SK-N-SH (cell line): ENCODE results near the gene SLC26A1. TPM values are rescaled to one million over a fixed set of nuclear protein-coding genes. Genes with fewer than 3 reads are reported as not detected.

Experiments
- CTCF ChIA-PET: fragments of 300-600, 350-600 bp; formaldehyde crosslinking; extraction: SDS; loops from one replicate; lab custom pipeline; 2021; lab: Yijun Ruan, JAX
- POLR2A ChIA-PET: fragments of 350-600 bp; sonication (Branson Sonifier 250); formaldehyde crosslinking; extraction: SDS; loops from one replicate; lab custom pipeline; 2020; ENCODE audit warnings: antibody characterized with exemption, inconsistent platforms; lab: Yijun Ruan, JAX
- DNase-seq: peaks from one replicate; pipeline ENCODE4 v3.0.0; 2012
- H2AFZ ChIP-seq: fragments of 200-600 bp; sonication (generic); 2 replicates; pipeline ENCODE4 v1.8.1; 2016; ENCODE audit warnings: antibody characterized with exemption, mild to moderate bottlenecking, low read depth
- H3F3A ChIP-seq: fragments of 200-600 bp; sonication (generic); replicated peaks from 2 replicates; pipeline ENCODE3; 2016; ENCODE audit warnings: antibody characterized with exemption, mild to moderate bottlenecking; ENCODE audit not compliant: insufficient read depth
- H3K27ac ChIP-seq, 2 experiments: fragments of 200-500 bp in 1 of 2; fragments of 200-600 bp in 1 of 2; sonication (Bioruptor generic) in 1 of 2; sonication (generic), shearing (Covaris generic) in 1 of 2; 2 replicates each; pipeline versions ENCODE4 v1.5.1 to v1.6.1; 2014 to 2016; ENCODE audit warnings: low read depth in 2 of 2, inconsistent platforms in 1 of 2, low read length in 1 of 2, mild to moderate bottlenecking in 1 of 2, mixed read lengths in 1 of 2
- H3K27me3 ChIP-seq: fragments of 200-600 bp; sonication (generic), shearing (Covaris generic); 2 replicates; pipeline ENCODE4 v1.6.1; 2016; ENCODE audit warnings: mixed run types; ENCODE audit not compliant: insufficient read depth
- H3K36me3 ChIP-seq, 2 experiments: fragments of 200-500 bp in 1 of 2; fragments of 200-600 bp in 1 of 2; sonication (Bioruptor generic) in 1 of 2; sonication (generic) in 1 of 2; replicated peaks in 1 of 2; 2 replicates each; pipeline versions ENCODE3 to v1.5.1; 2014 to 2016; ENCODE audit warnings: low read length in 1 of 2, mild to moderate bottlenecking in 1 of 2; ENCODE audit not compliant: insufficient read depth in 2 of 2, control insufficient read depth in 1 of 2
- H3K4me1 ChIP-seq, 2 experiments: fragments of 200-500 bp in 1 of 2; fragments of 200-600 bp in 1 of 2; sonication (Bioruptor generic) in 1 of 2; sonication (generic), shearing (Covaris generic) in 1 of 2; 2 replicates each; pipeline versions ENCODE4 v1.5.1 to v1.6.1; 2014 to 2016; ENCODE audit warnings: low read depth in 1 of 2, low read length in 1 of 2, mixed run types in 1 of 2; ENCODE audit not compliant: insufficient read depth in 2 of 2, control insufficient read depth in 1 of 2
- H3K4me2 ChIP-seq: fragments of 200-600 bp; sonication (generic), shearing (Covaris generic); 2 replicates; pipeline ENCODE4 v1.6.1; 2017; ENCODE audit warnings: mixed run types
- H3K4me3 ChIP-seq, 2 experiments: fragments of 200-500 bp in 1 of 2; fragments of 200-600 bp in 1 of 2; sonication (Bioruptor generic) in 1 of 2; sonication (generic), shearing (Covaris generic) in 1 of 2; 2 replicates each; pipeline versions ENCODE4 v1.5.1 to v1.8.1; 2014 to 2016; ENCODE audit warnings: low read depth in 2 of 2, inconsistent platforms in 1 of 2, low read length in 1 of 2, mild to moderate bottlenecking in 1 of 2, mixed read lengths in 1 of 2, moderate library complexity in 1 of 2
- H3K79me2 ChIP-seq: fragments of 200-600 bp; sonication (generic); 2 replicates; pipeline ENCODE4 v1.8.1; 2017; ENCODE audit warnings: mild to moderate bottlenecking; ENCODE audit not compliant: insufficient read depth
- H3K9ac ChIP-seq: fragments of 200-600 bp; sonication (generic); 2 replicates; pipeline ENCODE4 v1.6.1; 2017; ENCODE audit warnings: mixed run types
- H3K9me2 ChIP-seq: fragments of 200-600 bp; sonication (generic); 2 replicates; pipeline ENCODE4 v1.6.1; 2017; ENCODE audit warnings: mixed run types
- H3K9me3 ChIP-seq: fragments of 200-600 bp; sonication (generic); 2 replicates; pipeline ENCODE4 v1.6.1; 2017; ENCODE audit warnings: mixed run types, mild to moderate bottlenecking, moderate library complexity
- H4K20me1 ChIP-seq: fragments of 200-600 bp; sonication (generic); 2 replicates; pipeline ENCODE4 v1.6.1; 2017; ENCODE audit warnings: mild to moderate bottlenecking, mixed run types; ENCODE audit not compliant: insufficient read depth
- ELF1 ChIP-seq: IDR thresholded peaks from 2 replicates; pipeline ENCODE4 v1.4.0; 2012
- EP300 ChIP-seq, 2 experiments: IDR thresholded peaks; 2 replicates each; pipeline versions ENCODE4 v1.4.0 to v1.6.1; 2012; ENCODE audit warnings: borderline replicate concordance in 1 of 2, low read depth in 1 of 2, low read length in 1 of 2
- EZH2phosphoT487 ChIP-seq: fragments of 200-600 bp; sonication (generic); IDR thresholded peaks from 2 replicates; pipeline ENCODE4 v1.6.1; 2017; ENCODE audit warnings: low read depth, mixed run types, mild to moderate bottlenecking, antibody characterized with exemption, moderate library complexity, borderline replicate concordance
- FOXJ3 ChIP-seq: sonication (generic); formaldehyde crosslinking; IDR thresholded peaks from 2 replicates; pipeline ENCODE4 v1.5.1; 2020; ENCODE audit warnings: mild to moderate bottlenecking, missing genetic modification reagents
- FOXM1 ChIP-seq: IDR thresholded peaks from 2 replicates; pipeline ENCODE4 v1.4.0; 2012; ENCODE audit warnings: low read depth, mild to moderate bottlenecking
- GABPA ChIP-seq: IDR thresholded peaks from 2 replicates; pipeline ENCODE4 v1.4.0; 2012; ENCODE audit warnings: low read depth, mild to moderate bottlenecking
- GATA2 ChIP-seq: sonication (generic); formaldehyde crosslinking; IDR thresholded peaks from 2 replicates; pipeline ENCODE4 v1.5.0; 2020; ENCODE audit warnings: mild to moderate bottlenecking, missing genetic modification reagents
- IRF3 ChIP-seq: fragments of 150-350 bp; IDR thresholded peaks from 2 replicates; pipeline ENCODE4 v1.6.1; 2016; ENCODE audit warnings: mild to moderate bottlenecking, low read depth, low read length
- MEF2A ChIP-seq: IDR thresholded peaks from 2 replicates; pipeline ENCODE4 v1.4.0; 2012; ENCODE audit warnings: low read depth, borderline replicate concordance
- MXI1 ChIP-seq: IDR thresholded peaks from 2 replicates; pipeline ENCODE4 v1.6.1; 2012; ENCODE audit warnings: mild to moderate bottlenecking, low read depth, low read length, improper control_type of control experiment
- NFIC ChIP-seq: IDR thresholded peaks from 2 replicates; pipeline ENCODE4 v1.4.0; 2012; ENCODE audit warnings: borderline replicate concordance
- PBX3 ChIP-seq: IDR thresholded peaks from 2 replicates; pipeline ENCODE4; 2012
- POLR2AphosphoS5 ChIP-seq: IDR thresholded peaks from 2 replicates; pipeline ENCODE4 v1.6.1; 2012; ENCODE audit warnings: low read depth, low read length
- RCOR1 ChIP-seq: fragments of 150-350 bp; IDR thresholded peaks from 2 replicates; pipeline ENCODE4 v1.6.1; 2017; ENCODE audit warnings: antibody characterized with exemption, low read length
- RXRA ChIP-seq: IDR thresholded peaks from 2 replicates; pipeline ENCODE4 v1.4.0; 2012; ENCODE audit warnings: low read depth, mild to moderate bottlenecking, borderline replicate concordance
- TCF12 ChIP-seq: IDR thresholded peaks from 2 replicates; pipeline ENCODE4 v1.4.0; 2012
- TEAD4 ChIP-seq: IDR thresholded peaks from 2 replicates; pipeline ENCODE4 v1.4.0; 2012; ENCODE audit warnings: mild to moderate bottlenecking, borderline replicate concordance; ENCODE audit not compliant: insufficient read depth
- USF1 ChIP-seq: IDR thresholded peaks from 2 replicates; pipeline ENCODE4 v1.4.0; 2012; ENCODE audit warnings: low read depth, borderline replicate concordance
- YY1 ChIP-seq: IDR thresholded peaks from 2 replicates; pipeline ENCODE4 v1.4.0; 2012; ENCODE audit warnings: low read depth, mild to moderate bottlenecking
- ZBTB33 ChIP-seq: IDR thresholded peaks from 2 replicates; pipeline ENCODE4 v1.4.0; 2012; ENCODE audit warnings: low read depth, borderline replicate concordance
- WGBS: methylation state at CpG from one replicate; pipeline ENCODE4 v1.1.6; 2017; ENCODE audit warnings: low lambda C conversion rate; 5-methylcytosine and 5-hydroxymethylcytosine counted together
- polyA plus RNA-seq, 3 experiments: library from polyadenylated mRNA; depleted of rRNA; stranded (reverse); fragments of >200 nt; gene quantifications; 2 replicates each; pipeline ENCODE4 v1.2.3, GENCODE V29; 2012

The SLC26A1 gene
- polyA plus RNA-seq, 1 of the 3 experiments (the other 2 are of a cell fraction) = 0.05 TPM

- no peak for TF ChIP-seq NFIC
- TF ChIP-seq RCOR1 = no peak
- TF ChIP-seq GATA2 (CRISPR knock-in tag) = no peak
- TF ChIP-seq YY1 = no peak
- TF ChIP-seq FOXJ3 (CRISPR knock-in tag) = no peak
- no peak for TF ChIP-seq PBX3
- no peak for TF ChIP-seq POLR2AphosphoS5
- TF ChIP-seq USF1 = no peak
- no peak for TF ChIP-seq EZH2phosphoT487
- TF ChIP-seq MEF2A = no peak
- TF ChIP-seq, all 33 proteins: peak for 0
- Histone ChIP-seq H3K9me2 (no peaks in the 10 kb centered on the region), H3K9me3 (no peaks in the 10 kb centered on the region), H4K20me1 (peaks cover 14% of the 10 kb centered on the region; the same call in 1 of the 2 replicates), H3K4me3 (no peak overlapping the region), H3F3A (no peaks in the 10 kb centered on the region), H3K27me3 (peaks cover 35% of the 10 kb centered on the region), H3K4me1 (no peaks in the 10 kb centered on the region; a peak in 1 of 4 replicates), H3K79me2 (no peaks in the 10 kb centered on the region), H3K4me2 (no peak overlapping the region), H3K27ac (no peak overlapping the region), H3K36me3 (no peaks in the 10 kb centered on the region), H2AFZ (no peak overlapping the region), H3K9ac (no peak overlapping the region)
- ChIA-PET POLR2A (no interaction called here), CTCF (no interaction called here)
- DNase-seq = no peak
- WGBS = 64% methylated on average over 25 of the region's 48 CpGs
Observed at GRCh38 chr4:1001561-1002130, 8.4 kb upstream of the SLC26A1 start.

GRCh38 chr4:1000686-1001260 lies 7.6 kb upstream of the SLC26A1 start:
- peaks cover 26% of the 10 kb centered on the region for H3K27me3 ChIP-seq
- WGBS = 43% methylated on average over 11 of the region's 15 CpGs
- peaks cover 14% of the 10 kb centered on the region; the same call in 1 of the 2 replicates for H4K20me1 ChIP-seq
- no peaks in the 10 kb centered on the region for H3K9me2 ChIP-seq
- no peak overlapping the region for H3K4me2 ChIP-seq
- no peaks in the 10 kb centered on the region for H3K36me3 ChIP-seq
- no peak overlapping the region for H2AFZ ChIP-seq
- H3K27ac ChIP-seq = no peak overlapping the region
- H3K9me3 ChIP-seq = no peaks in the 10 kb centered on the region
- H3K9ac ChIP-seq = no peak overlapping the region
- H3K4me1 ChIP-seq = no peaks in the 10 kb centered on the region; a peak in 1 of 4 replicates
- no peak overlapping the region for H3K4me3 ChIP-seq
- CTCF ChIA-PET = interaction anchor here (0.9 to 1.1 kb wide), 2 partner anchors 10 to 258 kb away, joined by 3 read pairs; no protein-coding TSS in a partner anchor
- no peak for DNase-seq
- POLR2A ChIA-PET = no interaction called here
- H3K79me2 ChIP-seq = no peaks in the 10 kb centered on the region
- no peaks in the 10 kb centered on the region for H3F3A ChIP-seq
- TF ChIP-seq TCF12 (no peak), RCOR1 (no peak), MEF2A (no peak), POLR2AphosphoS5 (no peak), GATA2 (CRISPR knock-in tag) (no peak), RXRA (no peak), EP300 (IDR thresholded peaks at IDR 0.05; ENCODE audit: borderline replicate concordance in 1 of 2, low read depth in 1 of 2, low read length in 1 of 2) (no peak), FOXM1 (no peak), ELF1 (no peak), ZBTB33 (no peak), IRF3 (no peak), GABPA (no peak), MXI1 (no peak), TEAD4 (no peak), NFIC (no peak)
